NCI-H128 (cell line): ENCODE data around the gene MTM1.
A peak's percentile ranks its signal among the peaks of the same experiment; 100 is the strongest.

Experiments used
- DNase-seq: peaks from one replicate; lab custom pipeline; 2025; ENCODE audit not compliant: unreplicated experiment; lab: John Stamatoyannopoulos, UW

MTM1 gene

DNA sequence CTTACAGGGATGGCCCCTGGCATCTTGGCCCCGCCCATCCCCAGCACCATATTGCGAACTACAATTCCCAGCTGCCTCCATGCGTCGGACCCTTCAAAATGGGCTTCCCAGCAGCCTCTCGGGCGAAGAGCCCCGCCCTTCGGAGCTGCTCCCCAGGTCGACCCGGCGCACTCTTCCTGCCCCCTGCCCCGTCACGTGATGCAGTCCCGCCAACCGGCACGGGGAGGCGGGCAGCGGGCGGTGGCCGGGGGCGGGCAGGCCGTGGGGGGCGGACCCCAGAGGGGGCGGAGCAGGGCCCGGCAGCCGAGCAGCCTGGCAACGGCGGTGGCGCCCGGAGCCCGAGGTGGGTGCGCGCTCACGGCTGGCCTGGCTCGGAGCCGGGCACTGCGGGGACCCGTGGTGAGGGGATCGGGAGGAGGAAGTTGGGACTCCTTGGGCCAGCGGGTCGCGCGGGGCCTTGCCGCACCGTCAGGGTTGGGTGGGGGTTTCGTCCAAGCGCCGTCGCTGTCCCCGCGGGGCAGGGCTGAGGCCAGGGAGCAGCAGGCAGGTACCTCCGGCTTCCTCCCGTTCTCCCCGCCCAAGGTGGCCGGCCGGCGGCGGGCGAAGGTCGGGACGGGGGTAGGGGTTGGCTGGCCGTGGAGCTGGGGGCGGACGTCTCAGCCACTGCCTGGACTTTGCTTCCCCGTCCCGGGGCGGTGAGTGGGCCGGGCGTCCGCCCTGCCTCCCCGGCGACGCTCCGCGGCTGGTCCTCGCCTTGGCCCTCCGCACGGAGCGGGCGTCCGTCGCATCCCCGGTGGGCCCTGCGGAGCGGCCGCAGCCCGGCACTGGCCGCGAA, at the start of gene MTM1:
MTM1 (plus strand) TSS at position 302 of the 835 bp plus-strand sequence. CDS start 23,994 bp downstream, outside the sequence.
- peak; percentile 86 for DNase-seq

DNA sequence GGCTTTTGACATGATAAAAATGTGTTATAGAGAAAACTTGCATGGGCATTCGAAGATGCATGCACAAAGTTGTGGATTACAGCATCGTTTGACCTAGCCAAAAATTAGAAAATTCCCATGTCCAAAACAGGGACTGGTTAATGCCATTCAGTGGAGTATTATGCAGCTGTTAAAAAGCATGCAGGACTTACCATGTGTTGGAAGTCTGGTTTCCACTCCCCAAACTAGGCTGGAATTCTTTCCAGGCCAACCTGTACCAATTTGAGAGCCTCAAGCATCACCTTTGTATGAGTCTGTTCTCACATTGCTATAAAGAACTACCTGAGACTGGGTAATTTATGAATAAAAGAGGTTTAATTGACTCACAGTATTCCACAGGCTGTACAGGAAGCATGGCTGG, 45.9 kb upstream of the MTM1 start:
- no peak for DNase-seq

DNA sequence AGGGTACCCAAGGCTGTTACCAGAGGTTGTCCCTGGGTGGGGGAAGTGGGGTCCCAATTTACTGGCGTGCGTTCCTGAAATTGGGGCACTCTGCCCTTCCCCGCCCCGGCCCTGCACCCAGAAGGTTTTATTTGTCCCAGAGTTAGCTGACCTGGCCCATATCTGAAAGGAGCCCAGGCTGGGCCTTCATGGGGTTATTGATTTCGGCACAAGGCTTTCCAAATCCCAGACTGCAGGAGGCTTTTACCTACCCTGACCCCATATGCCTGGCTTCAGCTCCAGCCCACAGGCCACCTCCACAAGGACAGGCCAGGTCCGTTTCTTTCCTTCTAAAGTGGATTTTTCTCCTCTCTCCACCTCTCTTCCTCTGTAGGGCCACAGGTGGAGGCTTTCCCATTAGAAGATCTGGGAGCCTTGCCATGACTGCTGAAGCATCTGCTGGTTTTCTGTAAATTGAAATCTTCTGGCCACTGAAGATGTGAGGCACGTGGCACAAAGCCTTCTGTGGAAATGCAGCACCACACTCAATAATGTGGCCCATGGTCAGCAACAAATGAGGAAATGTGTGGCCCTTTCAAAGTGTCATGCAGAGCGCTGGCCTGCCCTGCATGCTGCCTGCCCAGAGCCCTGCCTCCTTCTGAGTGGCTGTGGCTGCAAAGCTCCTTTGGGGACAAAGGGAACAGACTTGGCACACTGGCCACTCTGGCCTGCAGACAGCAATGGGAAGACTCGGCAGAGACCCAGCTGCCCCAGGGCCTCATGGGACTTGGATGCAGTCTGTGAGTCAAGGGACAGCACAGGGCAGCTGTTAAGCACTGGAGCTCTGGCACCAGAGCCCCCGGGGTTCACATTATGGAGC, 43.1 kb upstream of the MTM1 start:
- DNase-seq, result no peak

DNA sequence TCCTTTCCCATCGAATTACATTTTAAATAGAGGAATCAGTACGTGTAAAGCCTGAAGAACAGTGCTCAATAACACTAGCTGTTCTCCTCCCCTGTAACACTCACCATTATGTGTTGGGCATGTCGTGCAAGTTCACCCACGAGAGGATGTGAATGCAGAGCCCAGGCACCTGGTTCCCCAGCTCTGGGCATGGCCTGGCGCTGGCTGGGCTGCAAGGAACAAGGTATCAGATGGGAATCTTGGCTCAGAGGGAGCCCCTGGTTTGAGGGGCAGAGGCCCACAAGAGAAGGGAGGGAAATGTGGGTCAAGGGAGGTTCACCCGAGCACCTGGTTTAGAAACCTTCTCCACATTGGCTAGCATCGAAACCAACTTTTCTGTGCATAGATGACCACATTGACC, 41.7 kb upstream of the MTM1 start:
- DNase-seq, result no peak

DNA sequence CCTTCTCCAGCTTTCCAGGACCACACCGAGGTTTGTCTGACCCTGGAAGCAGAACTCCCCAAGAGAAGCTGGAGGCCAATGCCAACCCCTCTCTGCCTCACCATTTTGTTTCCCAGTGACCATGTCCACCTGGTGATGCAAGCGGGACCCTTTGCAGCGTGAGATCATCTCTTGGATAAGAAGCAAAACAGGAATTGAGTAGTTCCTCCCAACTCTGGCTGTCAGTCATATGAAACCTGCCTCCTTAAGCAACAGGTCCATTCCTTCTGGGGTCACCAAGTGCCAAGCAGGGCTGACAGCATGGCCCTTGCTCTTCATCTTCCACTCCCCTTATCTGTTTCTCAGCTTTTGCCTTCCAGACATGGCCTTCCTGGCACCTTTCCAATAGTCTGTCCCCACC, 41.3 kb upstream of the MTM1 start:
- no peak for DNase-seq

DNA sequence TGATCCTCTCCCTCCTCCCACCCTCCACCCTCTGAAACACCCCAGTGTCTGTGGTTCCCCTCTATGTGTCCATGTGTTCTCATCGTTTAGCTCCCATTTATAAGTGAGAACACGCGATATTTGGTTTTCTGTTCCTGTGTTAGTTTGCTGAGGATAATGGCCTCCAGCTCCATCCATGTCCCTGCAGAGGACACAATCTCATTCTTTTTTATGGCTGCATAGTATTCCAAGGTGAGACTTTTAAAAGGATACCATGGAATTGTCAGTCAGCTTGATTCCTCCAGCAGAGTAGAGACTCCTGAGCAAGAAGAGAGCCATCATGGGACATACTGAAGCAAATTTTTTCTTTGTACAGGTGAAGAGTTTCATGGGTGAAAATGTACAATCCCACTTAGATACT, 38.8 kb upstream of the MTM1 start:
- no peak for DNase-seq

DNA sequence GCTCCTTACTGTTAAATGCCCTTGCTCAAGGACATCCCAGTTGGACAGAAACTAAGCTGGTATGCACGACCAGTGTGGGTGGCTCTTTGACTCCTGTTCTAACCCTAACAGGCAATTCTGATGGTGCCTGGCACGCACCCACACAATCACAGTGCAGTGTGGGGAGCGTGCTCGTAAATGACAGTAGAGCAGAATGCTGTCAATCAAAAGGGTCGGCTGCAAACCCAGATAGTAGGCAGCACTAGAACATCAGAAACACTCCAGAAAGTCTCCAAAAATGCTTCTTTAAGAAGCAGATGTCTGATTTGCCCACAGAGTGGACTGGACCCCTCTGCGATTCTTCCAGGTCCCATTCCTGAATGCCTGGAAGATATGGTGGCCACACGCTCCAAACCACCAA, 37.6 kb upstream of the MTM1 start:
- no peak for DNase-seq

DNA sequence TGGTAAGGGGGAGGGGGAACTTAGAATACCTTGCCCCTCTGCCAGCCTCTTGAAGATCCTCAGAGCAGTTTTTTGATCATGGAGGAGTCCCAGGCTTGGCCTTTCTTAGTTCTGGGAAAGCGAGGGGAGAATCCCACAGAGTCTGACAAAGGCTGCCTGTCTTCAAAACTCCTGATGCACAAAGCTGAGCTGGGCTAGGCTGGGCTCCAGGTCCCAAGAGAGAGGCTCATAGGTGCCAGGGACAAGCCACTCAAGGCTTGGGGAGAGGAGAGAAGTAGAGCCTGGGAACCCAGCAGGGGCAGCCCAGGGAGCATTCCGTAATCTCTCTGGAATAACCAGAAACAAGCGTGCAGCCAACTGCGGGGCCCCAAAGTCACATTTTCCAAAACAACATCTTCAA, 37.0 kb upstream of the MTM1 start:
- DNase-seq, result no peak

DNA sequence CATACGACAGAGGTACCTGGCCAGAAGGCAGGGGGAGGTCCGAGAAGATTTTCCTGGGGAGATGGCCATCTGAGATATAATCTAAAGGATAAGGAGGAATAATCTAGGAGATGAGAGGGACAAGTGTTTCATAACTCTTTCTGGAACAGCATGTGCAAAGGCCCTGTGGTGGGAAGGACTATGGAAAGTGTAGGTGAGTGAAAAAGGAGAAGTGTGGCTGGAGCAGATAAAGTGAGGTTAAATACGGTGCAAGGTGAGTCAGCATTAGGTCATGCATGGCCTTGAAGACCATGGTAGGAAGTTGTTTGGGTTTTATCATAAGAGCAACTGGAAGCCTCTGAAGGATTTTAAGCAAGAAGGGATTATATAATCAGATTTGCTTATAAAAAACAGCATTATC, 34.6 kb upstream of the MTM1 start:
- no peak for DNase-seq

DNA sequence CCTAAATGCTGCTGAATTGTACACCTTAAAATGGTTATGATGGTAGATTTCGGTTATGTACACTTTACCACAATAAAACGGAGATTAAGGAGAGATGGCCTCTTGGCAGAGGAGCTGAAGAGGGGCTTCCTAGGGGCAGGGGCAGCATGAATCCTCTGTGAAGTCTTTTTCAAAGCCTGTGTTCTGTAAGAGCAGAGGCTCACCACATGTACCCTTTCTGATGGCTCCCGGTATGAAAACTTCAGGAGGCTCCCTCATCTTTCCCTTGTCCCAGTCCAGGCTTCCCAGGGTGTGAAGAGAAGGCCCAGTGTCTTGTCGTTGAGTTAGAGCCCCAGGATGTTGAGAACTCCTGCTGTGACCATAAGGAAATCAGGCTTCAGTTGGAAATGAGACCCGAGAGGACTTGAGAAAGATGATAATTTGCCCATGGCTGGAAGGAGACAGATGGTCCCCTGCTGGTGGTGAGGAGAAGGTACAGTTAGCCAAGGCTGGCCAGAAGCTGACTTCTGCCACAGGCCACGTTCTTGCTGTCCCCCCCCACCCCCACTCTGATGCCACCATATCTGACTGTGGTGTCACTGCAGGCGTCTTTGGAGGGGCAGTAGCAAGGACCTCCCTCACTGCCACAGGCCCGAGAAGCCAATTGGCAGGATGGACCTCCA, 31.8 kb upstream of the MTM1 start:
- no peak for DNase-seq

DNA sequence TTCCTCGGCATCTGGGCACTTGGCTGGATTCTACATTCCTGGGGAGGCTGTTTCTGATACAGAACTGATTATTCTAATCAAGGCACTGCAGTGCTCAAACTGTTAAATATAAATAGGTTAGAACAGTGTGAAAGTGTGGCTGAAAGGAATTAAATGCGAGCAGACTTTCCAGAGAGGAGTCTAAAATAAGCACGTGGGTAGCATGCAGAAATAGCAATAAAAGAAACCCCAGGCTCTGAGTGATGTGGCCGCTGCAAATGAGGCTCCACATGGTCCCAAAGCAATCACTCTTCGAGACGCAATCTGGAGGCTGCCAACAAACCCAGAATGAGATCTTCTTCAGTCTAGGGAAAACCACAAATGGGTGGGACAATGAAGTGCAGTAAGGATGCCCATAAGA, 30.6 kb upstream of the MTM1 start:
- no peak for DNase-seq

DNA sequence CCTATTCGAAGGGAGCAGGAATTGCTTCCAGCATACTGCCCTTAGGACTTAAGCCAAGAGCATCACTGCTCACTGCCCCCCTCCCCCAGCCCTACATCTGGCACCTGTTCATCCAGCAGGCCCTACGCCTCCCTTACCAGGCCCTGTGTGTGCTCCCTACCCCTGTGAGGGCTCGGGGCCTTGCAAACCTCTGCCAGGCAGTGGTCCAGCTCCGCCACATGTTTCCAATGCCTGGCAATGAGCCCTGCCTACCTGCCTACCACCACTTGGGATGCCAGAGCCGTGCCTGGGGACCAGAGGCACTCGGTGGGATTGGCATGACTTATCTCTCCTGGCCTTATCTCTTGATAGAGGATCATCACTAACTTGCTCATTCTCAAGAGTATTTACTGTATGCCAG, 27.5 kb upstream of the MTM1 start:
- DNase-seq, result no peak

DNA sequence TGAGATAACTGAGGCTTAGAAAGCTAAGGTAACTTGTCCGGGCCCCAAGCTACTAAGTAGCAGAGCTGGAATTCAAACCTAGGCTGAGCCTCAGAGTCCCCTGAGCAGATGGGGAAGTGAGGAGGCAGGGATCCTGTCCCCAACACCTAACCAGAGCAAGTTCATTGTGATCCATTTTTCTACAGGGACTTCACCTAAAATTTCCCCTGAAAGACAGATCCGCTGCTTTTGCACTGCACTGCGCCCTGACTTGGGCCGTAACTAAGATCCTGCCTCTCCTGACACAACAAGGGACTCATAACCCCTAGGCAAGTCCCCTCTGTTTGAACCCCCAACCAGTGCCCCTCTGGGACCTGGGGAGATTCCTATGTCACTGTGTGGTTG, 25.6 kb upstream of the MTM1 start:
- no peak for DNase-seq

DNA sequence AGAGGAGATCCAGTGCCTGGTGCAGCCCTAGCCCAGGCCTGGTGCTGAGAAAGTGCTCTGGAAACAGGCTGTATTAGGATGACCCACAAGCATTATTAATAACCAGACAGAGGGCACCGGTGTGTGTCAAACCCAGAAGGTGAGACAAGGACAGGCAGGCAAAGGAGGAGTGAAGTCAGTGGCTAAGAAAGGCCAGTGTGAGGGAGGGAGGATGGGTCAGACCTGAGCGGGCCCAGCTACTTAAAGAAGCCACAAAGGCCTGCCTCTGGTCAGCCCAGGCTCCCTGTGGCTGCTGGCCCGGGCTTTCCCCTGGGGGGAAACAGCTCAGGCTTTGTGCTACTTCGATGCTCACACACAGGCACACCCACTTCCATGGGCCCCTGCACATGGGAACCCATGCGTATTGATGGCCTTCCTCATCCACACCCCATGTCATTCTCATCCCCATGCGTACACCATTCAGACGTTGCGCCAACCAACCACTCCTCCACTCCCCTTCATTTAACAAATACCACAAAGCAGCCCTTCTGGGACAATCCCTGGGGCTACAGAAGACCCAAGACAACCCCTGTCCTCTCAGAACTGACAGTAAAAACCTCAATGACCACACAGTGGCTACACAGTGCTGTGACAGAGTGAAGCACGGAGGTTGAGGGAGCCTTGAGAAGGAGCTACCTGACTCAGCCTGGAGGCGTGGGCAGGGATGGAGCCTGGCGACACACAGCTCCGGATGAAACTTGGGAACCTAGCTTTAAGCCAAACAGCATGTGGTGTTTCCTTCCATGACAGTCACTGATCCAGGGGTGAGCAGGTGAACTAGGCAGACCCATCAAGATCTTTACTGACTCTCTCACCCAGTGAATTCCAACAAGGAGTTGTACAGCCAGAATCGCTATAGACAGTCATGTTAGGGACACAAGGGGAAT, 24.9 kb upstream of the MTM1 start:
- no peak for DNase-seq

DNA sequence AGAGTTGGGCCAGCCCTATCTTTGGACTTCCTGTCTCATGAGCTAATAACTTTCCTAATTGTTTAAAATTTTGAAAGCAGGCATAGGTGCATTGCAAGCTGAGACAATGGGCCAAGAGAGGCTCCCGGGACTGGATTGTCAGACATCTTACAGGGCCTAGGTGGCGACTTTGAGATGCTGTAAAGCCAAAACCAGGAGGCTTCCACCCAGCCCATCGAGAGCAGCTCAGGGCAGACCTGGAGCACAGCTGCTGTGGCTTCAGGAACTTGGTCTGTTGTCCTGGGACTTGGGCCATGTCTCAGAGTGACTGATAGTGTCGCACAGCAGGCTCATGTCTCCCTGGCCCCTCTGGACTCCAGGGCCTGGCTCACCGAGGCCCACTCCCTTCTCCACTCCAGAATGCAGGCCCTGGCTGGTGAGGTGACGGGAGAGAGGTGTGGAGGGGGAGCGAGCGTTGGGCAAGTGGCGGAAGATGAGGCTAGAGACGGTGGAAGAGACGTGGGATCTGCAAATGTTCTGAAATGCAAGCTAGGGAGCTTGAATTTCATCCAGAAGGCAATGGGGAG, 24.1 kb upstream of the MTM1 start:
- DNase-seq, result no peak

DNA sequence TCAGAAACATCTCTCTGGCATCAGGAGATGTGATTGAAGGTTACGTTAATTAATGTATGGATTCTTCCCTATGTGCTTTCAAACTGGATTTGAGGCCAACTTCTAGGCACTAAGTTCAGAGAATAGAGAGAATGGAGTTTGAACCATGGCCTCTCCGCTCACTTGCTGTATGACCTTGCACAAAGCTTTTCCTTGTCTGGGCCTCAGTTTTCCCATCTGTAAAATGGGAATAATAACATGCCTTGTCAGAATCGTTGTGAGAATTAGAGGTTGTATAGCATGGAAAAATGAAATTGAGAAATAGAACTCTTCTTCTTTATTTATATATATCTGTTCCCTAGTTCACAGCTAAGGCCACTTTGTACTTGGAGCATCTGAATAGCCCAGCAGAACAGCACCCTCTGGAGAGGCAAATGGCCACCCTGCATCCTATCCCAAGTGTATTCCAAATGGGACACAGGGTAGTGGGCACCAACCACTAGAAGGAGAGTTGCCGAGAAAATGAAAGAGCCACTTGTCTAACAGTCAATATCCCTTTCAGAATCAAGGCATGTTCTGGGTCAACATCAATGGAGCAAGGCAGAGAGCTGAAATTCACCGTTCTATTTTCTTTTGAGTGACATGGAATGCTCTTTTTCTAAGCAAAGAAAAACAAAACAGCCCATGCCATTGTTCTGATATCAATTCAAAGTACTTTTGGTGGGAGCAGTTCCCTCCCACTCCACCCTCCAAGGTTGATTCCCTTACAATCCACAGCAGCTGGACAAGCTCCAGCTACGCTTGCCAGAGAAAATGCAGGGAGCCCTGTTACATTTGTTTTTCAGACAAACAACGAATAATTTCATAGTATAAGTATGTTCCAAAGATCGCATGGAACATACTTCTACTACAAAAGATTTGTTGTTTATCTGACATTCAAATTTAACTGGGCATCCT, 23.3 kb upstream of the MTM1 start:
- no peak for DNase-seq

DNA sequence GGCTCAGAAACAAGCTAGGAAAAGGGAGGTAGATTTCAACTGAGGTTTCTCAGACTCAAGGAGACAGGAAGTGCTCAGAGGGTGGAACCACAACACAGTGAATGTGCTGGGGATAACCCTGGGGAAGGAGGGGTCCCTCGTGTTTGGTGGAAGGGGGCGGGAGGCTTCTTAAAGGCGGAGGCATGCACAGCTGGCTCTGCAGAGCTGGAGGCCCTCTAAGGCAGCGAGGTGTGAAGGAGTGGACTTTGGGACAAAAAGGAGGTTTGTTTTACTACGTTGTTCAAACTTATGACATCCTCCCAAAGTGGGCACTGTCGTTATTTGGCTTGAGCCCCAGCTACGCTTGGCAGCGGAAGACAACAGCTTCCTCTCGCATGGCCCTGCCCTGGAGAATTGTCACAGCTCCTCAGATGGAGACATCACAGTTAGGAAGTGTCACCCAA, 21.7 kb upstream of the MTM1 start:
- DNase-seq, result no peak

DNA sequence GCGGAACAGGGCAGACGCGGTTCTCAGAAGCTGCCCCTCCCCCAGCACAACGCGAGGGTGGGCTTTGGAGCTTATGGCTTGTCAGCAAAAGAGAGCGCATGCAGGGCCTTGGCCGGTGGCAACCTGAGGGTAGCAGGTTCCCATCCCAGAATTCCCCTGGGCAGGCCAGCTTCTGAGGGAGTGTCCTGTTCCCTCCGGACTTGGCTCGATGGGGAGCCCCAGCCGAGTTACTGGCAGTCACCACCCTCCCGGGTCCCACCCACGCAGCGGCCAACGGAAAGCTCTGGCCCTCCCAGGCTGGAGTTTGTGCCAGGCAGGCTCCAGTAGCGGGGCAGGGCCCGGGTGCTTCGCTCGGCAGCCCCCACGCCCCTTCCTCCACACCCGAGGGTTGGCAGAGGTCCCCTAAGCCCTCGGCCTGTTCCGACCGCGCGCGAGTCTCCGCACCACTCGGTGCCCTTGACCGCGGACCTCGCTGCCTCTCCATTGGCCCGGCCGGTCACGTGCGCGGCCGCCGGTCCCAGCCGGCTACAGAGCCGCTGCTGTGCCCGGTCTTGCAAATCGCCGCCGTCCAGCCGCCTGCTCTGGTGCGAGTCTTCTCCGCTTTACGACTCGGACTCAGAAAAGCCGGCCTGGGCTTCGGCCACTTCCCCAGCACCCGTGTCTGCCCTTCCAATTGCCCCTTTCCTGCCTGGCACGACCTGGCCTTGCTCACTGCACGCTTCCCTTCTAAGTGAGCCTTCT, 20.9 kb upstream of the MTM1 start:
- DNase-seq, result no peak

DNA sequence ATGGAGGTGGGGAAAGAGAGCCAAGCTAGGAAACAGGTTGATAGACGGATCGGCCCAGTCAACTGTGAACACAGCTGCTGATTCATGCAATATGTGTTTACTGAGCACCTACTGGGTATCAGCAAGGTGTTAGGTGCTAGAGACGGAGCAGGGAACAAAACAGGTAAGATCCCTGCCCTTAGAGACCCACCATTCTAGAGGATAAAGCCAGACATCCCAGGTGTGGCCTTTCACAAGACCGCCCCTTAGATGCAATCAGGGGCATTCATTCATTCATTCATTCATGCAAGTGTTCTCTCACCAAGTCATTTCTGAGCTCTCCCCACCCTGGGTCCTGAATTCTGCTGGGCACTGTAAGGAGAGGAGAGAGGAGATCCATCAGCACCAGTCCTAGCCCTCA, 20.2 kb upstream of the MTM1 start:
- no peak for DNase-seq
